Neural crest cell (in vitro differentiated cells): Measurements from ENCODE around the gene EEF1AKMT4. TPM values are rescaled to one million over a fixed set of nuclear protein-coding genes. Genes with fewer than 3 reads are reported as not detected.
A peak's percentile ranks its signal among the peaks of the same experiment; 100 is the strongest.

ENCODE experiments used
- DNase-seq: peaks from one replicate; pipeline ENCODE4 v3.0.0; 2021; ENCODE audit warnings: low read depth, mixed read lengths, low spot score
- H3K27ac Mint-ChIP-seq: one replicate; pipeline ENCODE4 v1.8.0; 2021; ENCODE audit warnings: mild to moderate bottlenecking, mixed read lengths; ENCODE audit not compliant: unreplicated experiment
- H3K27me3 Mint-ChIP-seq: 2 replicates; pipeline ENCODE4 v1.8.0; 2021; ENCODE audit warnings: low read depth, mild to moderate bottlenecking, mixed read lengths
- H3K36me3 Mint-ChIP-seq: 2 replicates; pipeline ENCODE4 v1.8.0; 2021; ENCODE audit warnings: low read depth, mild to moderate bottlenecking, mixed read lengths
- H3K4me1 Mint-ChIP-seq: 2 replicates; pipeline ENCODE4 v1.8.0; 2021; ENCODE audit warnings: mixed read lengths
- H3K4me3 Mint-ChIP-seq: one replicate; pipeline ENCODE4 v1.8.0; 2021; ENCODE audit warnings: mild to moderate bottlenecking, mixed read lengths
- H3K9me3 Mint-ChIP-seq: 2 replicates; pipeline ENCODE4 v1.8.0; 2021; ENCODE audit warnings: mixed read lengths
- CTCF ChIP-seq: fragments of 200-600 bp; sonication (generic); conservative IDR thresholded peaks from 2 replicates; pipeline ENCODE4 v1.5.0; 2021; ENCODE audit warnings: antibody characterized with exemption, mild to moderate bottlenecking
- total RNA-seq: library from RNA; stranded (reverse); gene quantifications from 2 replicates; pipeline ENCODE4 v1.2.1, GENCODE V29; 2021

The EEF1AKMT4 gene
- total RNA-seq, 1 donor from 2014 or later, result 3.4 TPM

- DNase-seq, result no peak
- Mint-ChIP-seq H3K4me3 (no peak overlapping the region), H3K27me3 (peaks cover 42% of the 10 kb centered on the region), H3K36me3 (no peaks in the 10 kb centered on the region), H3K9me3 (no peaks in the 10 kb centered on the region), H3K27ac (no peak overlapping the region), H3K4me1 (no peaks in the 10 kb centered on the region)
- no peak for TF ChIP-seq CTCF
Observed at GRCh38 chr3:184211718-184212117, 37.8 kb upstream of the EEF1AKMT4 start.

- no peak for DNase-seq
- Mint-ChIP-seq H3K27ac (no peak overlapping the region), H3K4me1 (no peaks in the 10 kb centered on the region), H3K4me3 (no peak overlapping the region), H3K9me3 (no peaks in the 10 kb centered on the region), H3K27me3 (peaks cover 38% of the 10 kb centered on the region), H3K36me3 (no peaks in the 10 kb centered on the region)
- TF ChIP-seq CTCF, result no peak
Observed at GRCh38 chr3:184218814-184219213, 30.7 kb upstream of the EEF1AKMT4 start.

- no peak for TF ChIP-seq CTCF
- H3K27ac Mint-ChIP-seq, result no peak overlapping the region
Observed at GRCh38 chr3:184222521-184222920, 27.0 kb upstream of the EEF1AKMT4 start.

GRCh38 chr3:184223946-184224345 is 25.5 kb upstream of the EEF1AKMT4 start:
- TF ChIP-seq CTCF, result no peak
- no peaks in the 10 kb centered on the region for H3K9me3 Mint-ChIP-seq
- no peaks in the 10 kb centered on the region for H3K4me1 Mint-ChIP-seq
- no peaks in the 10 kb centered on the region for H3K36me3 Mint-ChIP-seq
- H3K4me3 Mint-ChIP-seq, result no peak overlapping the region
- no peak overlapping the region for H3K27ac Mint-ChIP-seq
- peaks cover 69% of the 10 kb centered on the region for H3K27me3 Mint-ChIP-seq
- no peak for DNase-seq

More at GRCh38 chr3:184222521-184222920, 27.0 kb upstream of the EEF1AKMT4 start:
- H3K4me1 Mint-ChIP-seq, result no peaks in the 10 kb centered on the region
- no peaks in the 10 kb centered on the region for H3K9me3 Mint-ChIP-seq
- H3K4me3 Mint-ChIP-seq, result no peak overlapping the region
- H3K27me3 Mint-ChIP-seq, result peaks cover 67% of the 10 kb centered on the region
- no peak for DNase-seq
- H3K36me3 Mint-ChIP-seq, result no peaks in the 10 kb centered on the region

- Mint-ChIP-seq H3K9me3 (no peaks in the 10 kb centered on the region), H3K36me3 (no peaks in the 10 kb centered on the region), H3K4me3 (no peak overlapping the region), H3K27ac (no peak overlapping the region), H3K27me3 (peaks cover 86% of the 10 kb centered on the region), H3K4me1 (peaks cover 8% of the 10 kb centered on the region)
- peak; percentile 28 for DNase-seq
- TF ChIP-seq CTCF, result peak; percentile 80
Observed at GRCh38 chr3:184227481-184227935, 22.0 kb upstream of the EEF1AKMT4 start.
